ENCODE results near the gene CRCP.
"Not testable (repeated sequence)": the region's sequence is repeated elsewhere in the genome, so short reads cannot be mapped to it uniquely, and the experiment has no call there.

CRCP gene

DNA sequence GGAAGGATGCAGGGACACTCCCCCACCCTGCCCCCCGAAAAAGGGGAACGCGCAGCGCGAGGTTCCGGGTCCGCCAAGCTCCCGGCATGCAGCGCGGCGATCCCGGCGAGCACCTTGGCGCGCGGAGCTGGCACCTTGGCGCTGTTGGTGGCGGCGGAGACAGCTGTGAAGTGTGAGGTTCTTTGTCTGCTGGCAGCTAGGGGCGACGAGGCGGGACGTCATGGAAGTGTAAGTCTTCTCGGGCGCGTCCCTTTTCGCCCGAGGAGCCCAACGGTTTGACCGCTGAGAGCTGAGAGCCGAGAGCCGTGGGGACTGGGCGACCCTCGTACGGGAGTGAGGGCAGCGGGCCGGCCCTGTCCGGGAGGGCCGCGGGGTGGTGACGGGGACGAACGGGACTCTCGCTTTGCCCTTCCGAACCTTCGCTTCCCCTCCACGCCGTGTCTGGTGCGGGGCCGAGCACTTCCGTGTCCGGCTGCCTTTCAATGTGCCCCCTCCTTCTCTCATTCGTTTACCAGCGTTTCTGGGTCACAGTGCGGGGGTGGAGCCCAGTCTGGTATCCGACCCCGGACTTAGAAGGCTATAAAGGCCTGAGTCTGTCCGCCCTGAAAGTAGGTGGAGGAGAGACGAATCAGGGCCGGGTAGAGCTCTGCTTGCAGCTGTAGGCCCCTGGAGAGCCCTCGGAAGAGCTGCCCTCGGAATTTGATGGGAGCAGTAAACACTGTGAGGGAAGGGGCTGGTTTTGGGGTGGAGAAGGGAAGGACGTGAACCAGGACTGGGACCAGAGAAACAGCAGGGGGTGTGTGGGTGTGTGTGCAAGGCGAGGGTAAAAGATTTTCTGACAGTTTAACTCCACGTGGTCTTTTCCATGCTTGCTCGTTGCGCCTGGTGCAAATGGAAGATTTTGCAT, at the start of gene CRCP:
CRCP (plus strand) TSS at position 105 of the 907 bp plus-strand sequence; CDS start at position 221, 116 bp downstream.
- peak; percentile 66 for DNase-seq

DNA sequence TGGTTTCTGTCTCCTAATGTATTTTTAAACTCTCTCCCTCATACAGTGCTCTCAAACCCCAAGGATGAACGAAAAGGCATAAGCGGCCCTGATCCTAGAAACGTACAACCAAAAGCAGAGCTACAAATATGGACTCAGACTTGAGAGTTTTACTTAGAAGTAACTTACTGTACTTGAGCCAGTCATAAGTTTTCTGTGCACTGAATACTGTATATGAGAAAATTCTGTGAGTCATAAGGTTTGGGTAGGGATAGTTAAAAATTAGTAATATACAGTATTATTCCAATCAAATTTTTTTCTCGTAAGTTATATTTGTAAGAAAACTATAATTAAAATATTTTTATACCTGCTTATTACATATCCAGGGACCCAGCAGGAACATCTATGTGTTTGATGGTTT, 44.9 kb upstream of the CRCP start:
- DNase-seq: no peak

- no peak for DNase-seq
Observed at GRCh38 chr7:66070222-66070621, 44.4 kb upstream of the CRCP start.

DNA sequence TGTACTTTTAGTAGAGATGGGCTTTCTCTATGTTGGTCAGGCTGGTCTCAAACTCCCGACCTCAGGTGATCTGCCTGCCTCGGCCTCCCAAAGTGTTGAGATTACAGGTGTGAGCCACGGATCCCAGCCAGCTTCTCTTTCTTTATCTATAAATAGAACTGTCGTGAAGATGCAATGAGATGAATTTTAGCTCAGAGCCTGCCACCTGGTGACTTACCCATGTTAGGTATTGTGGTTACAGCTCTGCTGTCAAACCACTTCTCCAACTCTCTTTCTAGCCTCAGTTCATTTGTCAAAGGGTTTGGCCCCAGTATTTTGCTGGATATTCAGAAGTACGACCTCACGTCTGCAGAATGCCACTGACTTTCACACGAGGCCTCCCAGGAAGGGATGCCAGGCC, 42.4 kb upstream of the CRCP start:
- DNase-seq: not testable (repeated sequence)

DNA sequence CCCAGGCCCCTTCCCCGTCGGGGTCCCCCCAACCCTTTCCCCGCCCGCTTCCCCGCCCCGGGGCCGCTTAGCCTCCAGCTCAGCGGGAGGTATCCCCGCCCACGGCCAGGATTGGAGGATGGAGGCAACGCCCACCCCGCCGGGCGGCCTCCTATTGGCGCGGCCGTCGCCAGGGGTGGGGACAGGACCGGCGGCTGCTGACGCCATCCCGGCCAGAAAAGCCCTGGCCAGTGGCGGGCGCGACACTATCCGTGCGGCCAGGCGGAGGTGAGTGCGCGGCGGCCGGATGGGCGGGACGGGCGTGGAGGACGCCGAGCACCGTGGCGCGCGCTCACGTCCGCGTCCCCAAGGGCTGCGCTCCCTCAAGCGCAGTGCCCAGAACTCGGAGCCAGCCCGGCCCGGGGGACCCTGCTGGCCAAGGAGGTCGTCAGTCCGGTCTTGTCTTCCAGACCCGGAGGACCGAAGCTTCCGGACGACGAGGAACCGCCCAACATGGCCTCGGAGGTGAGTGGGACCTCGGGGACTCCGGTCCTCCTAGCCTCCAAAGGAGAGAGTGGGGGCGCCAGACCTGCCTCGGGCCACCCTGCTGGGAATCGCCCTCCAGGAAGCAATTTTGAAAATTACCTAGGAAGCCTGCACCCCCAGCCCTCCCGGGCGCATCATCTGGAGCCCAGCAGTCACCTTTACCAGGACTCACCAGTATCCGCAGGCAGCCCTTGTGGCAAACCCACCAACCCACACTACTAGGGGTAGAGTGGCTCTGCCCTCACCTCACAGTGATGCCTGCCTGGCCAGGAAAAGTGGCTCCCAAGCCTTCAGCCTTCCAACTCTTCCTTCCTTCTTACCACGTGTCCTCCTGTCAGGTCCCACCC, 38.8 kb upstream of the CRCP start, which contains the start of gene ASL:
ASL (plus strand) TSS at position 230 of the 872 bp plus-strand sequence; CDS start at position 493, 263 bp downstream.
- DNase-seq: peak; percentile 81

DNA sequence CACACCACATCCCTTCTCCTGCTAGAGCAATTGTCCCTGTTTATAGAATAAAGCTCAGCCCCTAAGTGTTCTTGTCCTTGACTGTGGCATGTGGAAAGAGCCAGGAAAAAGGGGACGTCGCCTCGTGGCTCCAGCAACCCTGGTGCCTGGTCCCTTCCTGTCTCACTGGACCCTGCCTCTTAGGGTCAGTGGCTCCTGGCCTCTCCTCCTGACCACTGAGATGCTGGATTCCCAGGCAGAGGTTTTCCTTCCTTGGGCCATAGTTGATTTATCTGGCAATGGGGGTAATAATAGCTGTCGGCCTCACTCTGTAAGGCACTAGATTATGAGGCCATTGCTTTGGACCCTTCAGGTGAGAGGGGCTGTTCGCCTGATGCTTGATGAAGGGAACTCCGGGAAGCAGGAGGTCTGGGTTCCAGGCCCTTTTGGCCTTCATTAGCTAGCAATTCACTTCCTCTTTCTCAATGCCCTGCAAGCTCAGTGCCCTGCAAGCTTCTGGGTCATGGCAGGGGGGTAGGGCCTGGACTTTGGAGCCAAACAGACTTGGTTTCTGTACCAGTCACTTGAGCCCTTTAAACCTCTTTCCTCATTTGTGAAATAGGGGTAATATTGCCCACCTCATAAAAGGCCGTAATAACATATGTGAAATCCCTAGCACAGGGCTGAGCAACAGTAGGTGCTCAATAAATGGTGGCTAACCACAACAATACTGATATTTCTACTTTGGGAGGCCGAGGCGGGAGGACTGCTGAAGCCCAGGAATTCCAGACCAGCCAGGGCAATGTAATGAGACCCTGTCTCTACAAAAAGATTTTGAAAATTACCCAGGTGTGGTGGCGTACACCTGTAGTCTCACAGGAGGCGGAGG, 38.0 kb upstream of the CRCP start:
- DNase-seq: no peak

DNA sequence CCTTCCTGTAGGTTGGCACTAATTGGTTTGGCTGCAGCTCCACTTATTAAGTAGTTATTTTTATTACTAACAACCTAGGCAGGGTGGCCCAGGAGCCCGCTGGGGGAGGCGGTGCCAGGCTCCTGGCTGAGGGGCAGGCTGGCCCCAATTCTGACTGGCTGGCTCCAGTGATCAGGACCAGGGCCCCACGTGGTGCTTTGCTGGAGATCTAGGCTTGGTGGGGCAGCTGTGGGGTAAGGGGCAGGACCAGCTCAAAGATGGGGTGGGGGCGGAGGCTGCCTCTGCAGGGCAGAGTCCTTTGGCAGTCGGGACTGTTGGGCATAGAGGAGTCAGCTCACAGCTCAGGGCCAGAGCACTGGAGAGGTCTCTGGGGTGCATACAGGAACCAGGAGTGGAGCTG, 36.6 kb upstream of the CRCP start:
- no peak for DNase-seq

DNA sequence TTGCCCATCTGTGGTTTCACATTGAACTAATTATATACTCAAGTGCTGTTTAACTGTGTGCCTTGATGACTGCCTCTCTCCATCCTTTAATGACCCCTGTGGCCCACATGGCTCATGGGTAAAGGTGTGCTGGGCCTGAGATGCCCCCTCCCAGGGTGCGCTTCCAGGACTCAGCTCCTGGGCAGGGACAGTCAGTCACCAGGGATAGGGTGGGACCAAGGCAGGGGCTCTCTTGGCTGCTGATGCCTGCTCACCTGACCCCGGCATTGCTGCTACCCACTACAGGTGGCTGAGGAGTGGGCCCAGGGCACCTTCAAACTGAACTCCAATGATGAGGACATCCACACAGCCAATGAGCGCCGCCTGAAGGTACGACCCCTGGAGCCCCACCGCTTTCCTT, 32.6 kb upstream of the CRCP start:
- no peak for DNase-seq

DNA sequence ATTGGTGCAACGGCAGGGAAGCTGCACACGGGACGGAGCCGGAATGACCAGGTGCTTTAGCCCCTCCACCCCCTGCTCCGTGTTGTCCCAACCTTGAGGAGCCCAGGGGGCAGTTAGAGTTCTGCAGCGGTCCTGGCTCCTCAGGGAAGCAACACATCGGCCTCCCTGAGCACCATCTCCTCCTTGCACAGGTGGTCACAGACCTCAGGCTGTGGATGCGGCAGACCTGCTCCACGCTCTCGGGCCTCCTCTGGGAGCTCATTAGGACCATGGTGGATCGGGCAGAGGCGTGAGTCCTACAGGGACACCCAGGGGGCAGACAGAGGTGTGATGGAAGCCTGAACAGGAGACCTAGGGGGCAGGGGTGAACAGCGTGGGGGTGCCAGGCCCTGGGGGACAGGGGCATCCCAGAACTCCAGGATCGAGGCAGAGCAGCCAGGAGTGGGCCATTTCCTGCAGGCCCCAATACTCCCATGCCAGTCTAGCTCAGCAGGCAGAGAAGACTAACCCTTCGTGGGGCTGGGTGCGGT, 31.7 kb upstream of the CRCP start:
- DNase-seq: no peak

DNA sequence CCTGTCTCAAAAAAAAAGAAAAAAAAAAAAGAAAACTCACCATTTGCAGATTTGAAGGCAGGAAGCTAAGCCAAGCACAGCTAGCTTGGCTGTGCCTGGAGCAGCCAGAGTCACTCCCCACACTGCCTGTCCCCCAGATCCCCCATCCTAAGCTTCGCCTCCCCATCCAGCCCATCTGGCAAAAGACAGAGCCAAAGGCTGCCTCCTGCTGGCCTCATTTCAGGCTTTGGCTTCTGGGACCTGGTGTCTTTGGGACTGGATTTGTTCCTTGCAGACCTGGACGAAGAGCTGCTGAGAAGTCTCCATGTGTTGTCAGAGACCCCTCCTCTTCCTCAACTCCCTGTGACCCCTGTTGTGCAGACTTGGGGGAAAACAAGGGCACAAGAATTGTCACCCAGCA, 31.0 kb upstream of the CRCP start:
- no peak for DNase-seq

DNA sequence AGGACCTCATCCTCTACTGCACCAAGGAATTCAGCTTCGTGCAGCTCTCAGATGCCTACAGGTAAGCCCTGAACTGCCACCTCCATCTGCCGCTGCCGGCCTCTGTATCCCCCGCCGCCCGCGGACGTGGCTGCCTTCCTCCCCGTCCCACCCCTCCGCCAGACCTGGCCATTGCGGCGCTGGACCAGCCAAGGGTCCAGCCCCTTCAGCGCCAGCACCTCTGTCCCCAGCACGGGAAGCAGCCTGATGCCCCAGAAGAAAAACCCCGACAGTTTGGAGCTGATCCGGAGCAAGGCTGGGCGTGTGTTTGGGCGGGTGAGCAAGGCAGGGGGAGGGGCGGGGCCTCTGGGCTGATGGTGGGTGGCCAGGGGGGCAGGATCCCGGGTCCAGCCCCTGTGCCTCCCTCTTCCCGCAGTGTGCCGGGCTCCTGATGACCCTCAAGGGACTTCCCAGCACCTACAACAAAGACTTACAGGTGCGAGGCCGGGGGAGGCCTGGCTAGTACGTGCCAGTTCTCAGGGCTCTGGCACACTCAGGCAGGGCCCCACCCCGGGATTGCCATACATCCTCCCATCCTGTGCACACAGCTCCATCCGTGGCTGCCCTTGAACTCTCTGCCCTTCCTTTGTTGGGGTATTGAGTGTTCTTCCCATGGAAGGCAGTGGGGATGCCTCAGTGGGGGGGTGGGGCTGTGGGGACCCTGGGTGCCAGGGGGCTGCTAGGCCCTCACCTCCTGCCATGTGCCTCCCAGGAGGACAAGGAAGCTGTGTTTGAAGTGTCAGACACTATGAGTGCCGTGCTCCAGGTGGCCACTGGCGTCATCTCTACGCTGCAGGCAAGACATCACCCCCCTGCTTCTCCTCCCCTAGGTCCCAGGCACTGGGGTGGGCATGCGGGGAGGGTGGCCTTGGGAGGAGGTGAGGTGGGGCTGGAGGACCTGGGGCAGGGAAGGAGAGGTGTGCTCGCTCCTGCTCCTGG, 25.5 kb upstream of the CRCP start:
- DNase-seq: no peak

- DNase-seq: no peak
Observed at GRCh38 chr7:66092654-66093053, 22.0 kb upstream of the CRCP start.

DNA sequence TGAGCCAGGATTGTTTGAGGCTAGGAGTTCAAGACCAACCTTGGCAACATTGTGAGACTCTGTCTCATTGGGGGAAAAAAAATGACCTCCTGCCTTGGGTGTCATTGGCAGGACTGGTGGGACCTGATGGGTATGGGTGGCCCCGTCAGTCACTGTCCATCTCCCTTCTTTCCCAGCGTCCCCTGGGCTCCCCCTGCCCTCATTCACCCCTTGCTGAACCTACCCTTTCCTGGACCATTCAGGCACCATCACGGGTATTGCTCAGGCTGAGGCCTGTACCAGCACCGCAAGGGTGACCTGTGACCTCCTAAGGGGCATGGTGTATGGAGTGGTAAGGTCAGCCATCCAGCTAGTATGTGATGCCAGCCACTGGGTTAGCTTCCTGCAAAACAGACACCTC, 19.6 kb upstream of the CRCP start:
- no peak for DNase-seq

- no peak for DNase-seq
Observed at GRCh38 chr7:66099232-66099550, 15.5 kb upstream of the CRCP start.

GRCh38 chr7:66099551-66100407, 14.9 kb upstream of the CRCP start:
- DNase-seq: peak; percentile 44

DNA sequence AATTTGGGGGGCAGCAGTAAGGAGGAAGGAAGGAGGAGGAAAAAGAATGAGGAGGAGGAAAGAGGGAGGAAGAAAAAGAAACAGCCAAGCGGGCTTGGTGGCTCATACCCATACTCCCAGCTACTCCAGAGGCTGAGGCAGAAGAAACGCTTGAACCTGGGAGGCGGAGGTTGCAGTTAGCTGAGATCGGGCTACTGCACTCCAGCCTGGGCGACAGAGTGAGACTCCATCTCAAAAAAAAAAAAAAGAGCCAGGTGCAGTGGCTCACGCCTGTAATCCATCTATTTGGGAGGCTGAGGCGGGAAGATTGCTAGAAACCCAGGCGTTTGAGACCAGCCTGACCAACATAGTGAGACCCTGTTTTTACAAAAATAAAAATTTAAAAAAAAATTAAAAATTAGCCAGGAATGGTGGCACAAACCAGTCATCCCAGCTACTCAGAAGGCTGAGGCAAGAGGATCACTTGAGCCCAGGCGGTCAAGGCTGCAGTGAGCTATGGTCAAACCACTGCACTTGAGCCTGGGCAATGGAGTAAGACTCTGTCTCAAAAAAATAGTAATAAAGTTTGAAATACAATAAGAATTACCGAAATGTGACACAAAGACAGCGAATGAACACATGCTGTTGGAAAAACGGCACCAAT, 14.1 kb upstream of the CRCP start:
- no peak for DNase-seq

- not testable (repeated sequence) for DNase-seq
Observed at GRCh38 chr7:66102168-66102567, 12.5 kb upstream of the CRCP start.

GRCh38 chr7:66103994-66104393, 10.7 kb upstream of the CRCP start:
- DNase-seq: not testable (repeated sequence)

DNA sequence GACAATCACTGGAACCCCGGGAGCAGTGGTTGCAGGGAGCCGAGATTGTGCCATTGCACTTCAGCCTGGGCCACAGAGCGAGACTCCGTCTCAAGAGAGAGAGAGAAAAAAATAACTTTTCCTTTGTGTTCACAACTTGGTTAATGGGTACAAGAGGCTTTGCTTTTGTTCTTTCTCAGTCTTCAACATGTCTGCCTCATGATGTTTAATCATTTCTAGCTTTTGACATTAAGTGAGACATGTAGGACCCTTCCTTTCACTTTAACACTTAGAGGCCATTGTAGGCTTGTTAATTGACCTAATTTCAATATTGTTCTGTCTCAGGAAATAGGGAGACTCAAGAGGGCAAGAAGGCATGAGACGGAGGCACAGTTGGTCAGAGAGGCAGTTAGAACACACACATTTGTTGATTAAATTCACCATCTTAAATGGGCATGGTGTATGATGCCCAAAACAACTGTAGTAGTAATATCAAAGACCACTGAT, 9.3 kb upstream of the CRCP start:
- no peak for DNase-seq

DNA sequence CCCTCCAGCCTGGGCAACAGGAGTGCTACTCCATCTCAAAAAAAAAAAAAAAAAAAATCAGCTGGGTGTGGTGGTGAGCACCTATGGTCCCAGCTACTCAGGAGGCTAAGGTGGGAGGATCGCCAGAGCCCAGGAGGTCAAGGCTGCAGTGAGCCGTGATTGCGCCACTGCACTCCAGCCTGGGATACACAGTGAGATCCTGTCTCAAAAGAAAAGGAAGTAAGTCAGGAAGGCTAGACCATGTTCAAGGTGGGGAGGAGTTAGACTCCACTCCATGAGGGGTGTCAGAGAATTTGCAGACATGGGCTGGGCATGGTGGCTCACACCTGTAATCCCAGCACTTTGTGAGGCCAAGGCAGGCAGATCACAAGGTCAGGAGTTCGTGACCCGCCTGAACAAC, 6.2 kb upstream of the CRCP start:
- not testable (repeated sequence) for DNase-seq
